Pancreas (tissue), 10 donors: ENCODE data around the gene ASPHD2. TPM values are rescaled to one million over a fixed set of nuclear protein-coding genes. Genes with fewer than 3 reads are reported as not detected.
A peak's percentile ranks its signal among the peaks of the same experiment; 100 is the strongest.

Experiments
- ATAC-seq, 4 donors: fragments of 200-7000 bp; cut with Tn5 transposase; one replicate each; pipeline versions ENCODE4 v1.8.0 to v1.9.1; 2020; ENCODE audit warnings: mild to moderate bottlenecking in 4 of 4, moderate library complexity in 4 of 4
- DNase-seq, 6 donors: peaks; one replicate each; pipeline ENCODE4 v3.0.0-alpha.2; 2020
- FAIRE-seq: peaks from 2 replicates; lab custom pipeline; 2012; peaks lifted over from hg19 to GRCh38; lab: Jason Lieb, UNC
- H3K27ac ChIP-seq, 4 donors: fragments of 200-600 bp; sonication (generic); 1 replicate in 3 of 4; 2 replicates in 1 of 4; pipeline versions ENCODE4 v1.5.0 to v1.8.0; 2020
- H3K27me3 ChIP-seq, 4 donors: fragments of 200-600 bp; one replicate each; pipeline ENCODE4 v1.8.0; 2021
- H3K36me3 ChIP-seq, 3 donors: fragments of 200-600 bp; sonication (generic) in 1 of 3; one replicate each; pipeline versions ENCODE4 v1.5.0 to v1.8.0; 2020 to 2021
- H3K4me1 ChIP-seq, 3 donors: fragments of 200-600 bp; one replicate each; pipeline ENCODE4 v1.8.0; 2021
- H3K4me3 ChIP-seq, 4 donors: fragments of 200-600 bp; sonication (generic) in 2 of 4; one replicate each; pipeline versions ENCODE4 v1.5.0 to v1.8.0; 2020 to 2021
- H3K9me3 ChIP-seq, 4 donors: fragments of 200-600 bp; one replicate each; pipeline ENCODE4 v1.8.0; 2021
- CTCF ChIP-seq, 4 donors: fragments of 200-600 bp; sonication (generic) in 3 of 4; IDR thresholded peaks; one replicate each; pipeline versions ENCODE4 v1.5.0 to v1.8.0; 2021; ENCODE audit warnings: antibody characterized with exemption in 4 of 4
- WGBS, 2 donors: extraction: QIAGEN DNeasy Blood & Tissue Kit; methylation state at CpG; one replicate each; pipeline ENCODE4 v1.1.7; 2013; 5-methylcytosine and 5-hydroxymethylcytosine counted together
- intact Hi-C, 3 donors: fragments of 100-400 bp; cut with DNase I; formaldehyde crosslinking; loops; one replicate each; pipeline versions ENCODE4 v1.11.1 to v1.14.2; 2022
- polyA plus RNA-seq, 2 donors: library from polyadenylated mRNA; stranded (reverse); fragments of 200-250 nt; gene quantifications; one replicate each; pipeline ENCODE4 v1.2.3, GENCODE V29; 2013
- total RNA-seq, 6 donors: library from RNA; stranded (reverse); fragmentation: NEBNext Ultra II Directional in 4 of 6; extraction: Animal tissue kit (Norgen Biotek cat#: 25700) in 4 of 6; gene quantifications; one replicate each; pipeline versions ENCODE4 v1.2.1 to v1.2.4, GENCODE V29; 2021 to 2023
- donor health status: healthy with polysubstance abuse.
- donor health status: DM: no; HTN: no; CAD: no; lungs with moderate emphysema.
- donor health status: DM: no; HTN: no; CAD: no.
- donor health status: control.
- donor health status: control.
- donor health status: Bipolar disorder and iron deficiency.
- donor health status: DM: yes; HTN: yes; CAD: no.
- donor health status: DM: no; HTN: no; CAD: no.
- donor health status: DM: no; HTN: no; CAD: no.
- donor health status: DM: yes; HTN: yes; CAD: no.

ASPHD2 gene
- total and polyA plus RNA-seq, 8 donors, result 0.14 to 0.75 (median 0.28) TPM

- Histone ChIP-seq H3K4me3 (no peak overlapping the region), H3K4me1 (no peaks in the 10 kb centered on the region), H3K27ac (no peak overlapping the region), H3K36me3 (no peaks in the 10 kb centered on the region), H3K27me3 (no peaks in the 10 kb centered on the region), H3K9me3 (no peaks in the 10 kb centered on the region)
- intact Hi-C loops, result no loop called here
- DNase-seq (no peak), ATAC-seq (no peak), FAIRE-seq (no peak)
- no peak for TF ChIP-seq CTCF (IDR thresholded peaks at IDR 0.05)
- 46 to 65% methylated on average over 2 of the region's 2 CpGs for WGBS, 2 donors
Measured at GRCh38 chr22:26393929-26394328, 35.1 kb upstream of the ASPHD2 start.

GRCh38 chr22:26394777-26395176 is 34.3 kb upstream of the ASPHD2 start:
- Histone ChIP-seq H3K36me3 (no peaks in the 10 kb centered on the region), H3K9me3 (no peaks in the 10 kb centered on the region), H3K4me1 (no peaks in the 10 kb centered on the region), H3K27me3 (no peaks in the 10 kb centered on the region), H3K4me3 (no peak overlapping the region), H3K27ac (no peak overlapping the region)
- intact Hi-C loops, result no loop called here
- TF ChIP-seq CTCF (IDR thresholded peaks at IDR 0.05), result no peak
- FAIRE-seq, result no peak
- no peak for DNase-seq
- no peak for ATAC-seq
- 13 to 14% methylated on average over 1 of the region's 1 CpG for WGBS, 2 donors

- intact Hi-C loops, result no loop called here
- Histone ChIP-seq H3K4me3 (no peak overlapping the region), H3K4me1 (no peaks in the 10 kb centered on the region), H3K36me3 (no peaks in the 10 kb centered on the region), H3K27me3 (no peaks in the 10 kb centered on the region), H3K27ac (no peak overlapping the region), H3K9me3 (no peaks in the 10 kb centered on the region)
- TF ChIP-seq CTCF (IDR thresholded peaks at IDR 0.05), result no peak
- WGBS, 2 donors, result 34 to 54% methylated on average over 5 of the region's 5 CpGs
- ATAC-seq (no peak), DNase-seq (no peak), FAIRE-seq (no peak)
Measured at GRCh38 chr22:26395926-26396325, 33.1 kb upstream of the ASPHD2 start.

GRCh38 chr22:26398741-26399153 is 30.3 kb upstream of the ASPHD2 start:
- no peak overlapping the region for H3K4me3 ChIP-seq
- intact Hi-C loops, result no loop called here
- H3K9me3 ChIP-seq, result no peaks in the 10 kb centered on the region
- 30 to 32% methylated on average over 3 of the region's 3 CpGs for WGBS, 2 donors
- no peaks in the 10 kb centered on the region for H3K36me3 ChIP-seq
- H3K27ac ChIP-seq, result no peak overlapping the region
- peak in 4 of 6 donors; percentile 15 to 39 (median 31) for DNase-seq
- H3K4me1 ChIP-seq, result no peaks in the 10 kb centered on the region
- peak in 3 of 4 donors; percentile 83 to 93 (median 84) for ATAC-seq
- TF ChIP-seq CTCF (IDR thresholded peaks at IDR 0.05), result peak in 3 of 4 donors; percentile 22 to 60 (median 36)
- no peaks in the 10 kb centered on the region for H3K27me3 ChIP-seq
- FAIRE-seq, result peak; percentile 41

GRCh38 chr22:26399289-26399688 is 29.8 kb upstream of the ASPHD2 start:
- no peaks in the 10 kb centered on the region for H3K9me3 ChIP-seq
- TF ChIP-seq CTCF (IDR thresholded peaks at IDR 0.05), result no peak
- no peaks in the 10 kb centered on the region for H3K4me1 ChIP-seq
- H3K27ac ChIP-seq, result no peak overlapping the region
- WGBS, 2 donors, result 34 to 45% methylated on average over 1 of the region's 1 CpG
- H3K4me3 ChIP-seq, result no peak overlapping the region
- no peaks in the 10 kb centered on the region for H3K27me3 ChIP-seq
- no peak for ATAC-seq
- intact Hi-C loops, result no loop called here
- no peaks in the 10 kb centered on the region for H3K36me3 ChIP-seq
- DNase-seq, result no peak
- FAIRE-seq, result no peak
